Left colon (tissue), 2 donors: Measurements from ENCODE around the gene JAZF1. TPM values are rescaled to one million over a fixed set of nuclear protein-coding genes. Genes with fewer than 3 reads are reported as not detected.

Source experiments
- ATAC-seq: fragments of 200-7000 bp; cut with Tn5 transposase; one replicate; pipeline ENCODE4 v1.9.1; 2020; ENCODE audit warnings: mild to moderate bottlenecking, moderate library complexity
- DNase-seq, 2 donors: peaks; one replicate each; pipeline ENCODE4 v3.0.0-alpha.2; 2020
- intact Hi-C, 2 donors: fragments of 100-400 bp; cut with DNase I in 1 of 2; cut with micrococcal nuclease in 1 of 2; formaldehyde crosslinking; loops; one replicate each; pipeline versions ENCODE4 v1.11.2 to v1.14.0; 2022; cut with DNase I, micrococcal nuclease
- total RNA-seq, 2 donors: library from RNA; stranded (reverse); fragmentation: NEBNext Ultra II Directional; extraction: Animal tissue kit (Norgen Biotek cat#: 25700); gene quantifications; one replicate each; pipeline ENCODE4 v1.2.1, GENCODE V29; 2021
- donor health status: DM: no; HTN: no; CAD: no.
- donor health status: DM: yes; HTN: yes; CAD: no.

JAZF1 gene
- total RNA-seq, 2 donors from 2014 or later: 2.8 to 8.3 TPM

- intact Hi-C loops: no loop called here
Observed at GRCh38 chr7:28121496-28121895, 59.1 kb downstream of the JAZF1 start.

GRCh38 chr7:28116041-28116440 is 64.6 kb downstream of the JAZF1 start:
- intact Hi-C loops: no loop called here
- ATAC-seq: no peak
- no peak for DNase-seq

More at GRCh38 chr7:28121496-28121895, 59.1 kb downstream of the JAZF1 start:
- DNase-seq: no peak
- no peak for ATAC-seq

GRCh38 chr7:28115261-28115660 is 65.3 kb downstream of the JAZF1 start:
- no peak for DNase-seq
- intact Hi-C loops: no loop called here
- no peak for ATAC-seq

GRCh38 chr7:28114056-28114455 is 66.5 kb downstream of the JAZF1 start:
- DNase-seq (no peak), ATAC-seq (no peak)
- intact Hi-C loops: no loop called here

- DNase-seq: no peak
- intact Hi-C loops: no loop called here
- ATAC-seq: no peak
Observed at GRCh38 chr7:28112883-28113540, 67.6 kb downstream of the JAZF1 start.

- DNase-seq (no peak), ATAC-seq (no peak)
- intact Hi-C loops: no loop called here
Observed at GRCh38 chr7:28112467-28112866, 68.1 kb downstream of the JAZF1 start.

GRCh38 chr7:28112012-28112411 is 68.6 kb downstream of the JAZF1 start:
- ATAC-seq (no peak), DNase-seq (no peak)
- intact Hi-C loops: no loop called here

- DNase-seq: no peak
- no peak for ATAC-seq
- intact Hi-C loops: no loop called here
Observed at GRCh38 chr7:28110427-28111012, 70.1 kb downstream of the JAZF1 start.

GRCh38 chr7:28108747-28109146 is 71.8 kb downstream of the JAZF1 start:
- intact Hi-C loops: no loop called here

GRCh38 chr7:28107960-28108359 is 72.6 kb downstream of the JAZF1 start:
- intact Hi-C loops: no loop called here
- no peak for DNase-seq
- no peak for ATAC-seq

More at GRCh38 chr7:28108747-28109146, 71.8 kb downstream of the JAZF1 start:
- ATAC-seq (no peak), DNase-seq (no peak)

- intact Hi-C loops: no loop called here
- DNase-seq: no peak
- no peak for ATAC-seq
Observed at GRCh38 chr7:28106321-28106829, 74.2 kb downstream of the JAZF1 start.

- DNase-seq (no peak), ATAC-seq (no peak)
- intact Hi-C loops: no loop called here
Observed at GRCh38 chr7:28105234-28105633, 75.4 kb downstream of the JAZF1 start.

GRCh38 chr7:28104811-28105210 is 75.8 kb downstream of the JAZF1 start:
- intact Hi-C loops: no loop called here
- ATAC-seq: no peak
- no peak for DNase-seq

- no peak for ATAC-seq
- no peak for DNase-seq
- intact Hi-C loops: no loop called here
Observed at GRCh38 chr7:28104041-28104541, 76.5 kb downstream of the JAZF1 start.

- ATAC-seq (no peak), DNase-seq (no peak)
- intact Hi-C loops: no loop called here
Observed at GRCh38 chr7:28102797-28103196, 77.8 kb downstream of the JAZF1 start.

GRCh38 chr7:28096713-28097112 is 83.9 kb downstream of the JAZF1 start:
- peak; percentile 66 for ATAC-seq
- intact Hi-C loops: loop anchor here in 1 of 2 donors (10.0 kb wide), 1 partner anchor 352 kb away; the partner anchor contains the start of gene TAX1BP1
- peak in 1 of 2 donors; percentile 31 for DNase-seq

GRCh38 chr7:28095231-28095630 is 85.4 kb downstream of the JAZF1 start:
- ATAC-seq (no peak), DNase-seq (no peak)
- intact Hi-C loops: loop anchor here in 1 of 2 donors (10.0 kb wide), 1 partner anchor 350 kb away; the partner anchor contains the start of gene TAX1BP1

GRCh38 chr7:28093623-28094232 is 86.9 kb downstream of the JAZF1 start:
- intact Hi-C loops: loop anchor here in 1 of 2 donors (10.0 kb wide), 1 partner anchor 349 kb away; the partner anchor contains the start of gene TAX1BP1
- DNase-seq: peak; percentile 62 to 73
- no peak for ATAC-seq

- ATAC-seq: no peak
- intact Hi-C loops: loop anchor here in 1 of 2 donors (10.0 kb wide), 1 partner anchor 346 kb away; the partner anchor contains the start of gene TAX1BP1
- no peak for DNase-seq
Observed at GRCh38 chr7:28091190-28091589, 89.4 kb downstream of the JAZF1 start.
